ENCODE data around the gene IRF4.

Gene IRF4

DNA sequence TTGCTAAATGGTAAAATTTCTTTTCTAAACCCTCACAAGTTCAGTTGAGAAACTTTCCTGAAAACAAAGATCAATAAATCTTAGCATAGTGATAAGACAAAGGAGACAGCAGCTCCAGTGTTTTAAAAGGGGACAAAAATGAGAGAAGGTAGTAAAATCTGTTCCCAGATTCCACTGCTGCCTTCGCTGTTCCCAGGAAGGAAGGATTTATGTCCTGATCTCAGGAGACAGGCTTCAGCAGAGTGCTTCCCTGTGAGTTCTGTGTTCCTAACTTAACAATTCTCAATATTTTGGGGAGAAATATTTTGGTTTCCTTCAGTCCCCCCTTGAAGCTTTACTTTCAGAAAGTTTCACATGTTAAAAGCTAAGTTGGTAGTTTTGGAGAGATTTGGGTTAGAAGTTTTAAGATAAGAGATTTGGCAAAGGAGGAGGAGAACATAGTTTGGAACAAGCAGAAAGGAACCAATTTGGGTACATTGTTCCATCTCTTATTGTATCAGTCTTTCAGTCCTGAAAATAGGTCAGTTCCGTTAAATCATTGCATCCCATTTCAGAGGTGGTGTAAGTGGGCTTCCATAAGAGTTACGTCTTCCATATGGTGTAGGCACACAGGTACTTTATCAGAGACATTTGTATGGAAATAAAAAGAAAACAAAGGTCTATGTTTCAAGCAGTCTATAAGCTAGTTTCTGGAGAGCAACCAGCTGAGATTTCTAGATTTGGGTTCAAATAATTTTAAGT is 20.8 kb downstream of the IRF4 start:
- no peaks in the 10 kb centered on the region for H3K36me3 ChIP-seq (ENCODE audit: low read depth)
- H3K4me1 ChIP-seq (ENCODE audit: insufficient read depth, poor library complexity, severe bottlenecking) = no peaks in the 10 kb centered on the region
- H3K9me3 ChIP-seq (ENCODE audit: severe bottlenecking) = peaks cover 6% of the 10 kb centered on the region
- no peak overlapping the region for H3K27ac ChIP-seq (ENCODE audit: poor library complexity, severe bottlenecking)
- TF ChIP-seq, protein P1, sequence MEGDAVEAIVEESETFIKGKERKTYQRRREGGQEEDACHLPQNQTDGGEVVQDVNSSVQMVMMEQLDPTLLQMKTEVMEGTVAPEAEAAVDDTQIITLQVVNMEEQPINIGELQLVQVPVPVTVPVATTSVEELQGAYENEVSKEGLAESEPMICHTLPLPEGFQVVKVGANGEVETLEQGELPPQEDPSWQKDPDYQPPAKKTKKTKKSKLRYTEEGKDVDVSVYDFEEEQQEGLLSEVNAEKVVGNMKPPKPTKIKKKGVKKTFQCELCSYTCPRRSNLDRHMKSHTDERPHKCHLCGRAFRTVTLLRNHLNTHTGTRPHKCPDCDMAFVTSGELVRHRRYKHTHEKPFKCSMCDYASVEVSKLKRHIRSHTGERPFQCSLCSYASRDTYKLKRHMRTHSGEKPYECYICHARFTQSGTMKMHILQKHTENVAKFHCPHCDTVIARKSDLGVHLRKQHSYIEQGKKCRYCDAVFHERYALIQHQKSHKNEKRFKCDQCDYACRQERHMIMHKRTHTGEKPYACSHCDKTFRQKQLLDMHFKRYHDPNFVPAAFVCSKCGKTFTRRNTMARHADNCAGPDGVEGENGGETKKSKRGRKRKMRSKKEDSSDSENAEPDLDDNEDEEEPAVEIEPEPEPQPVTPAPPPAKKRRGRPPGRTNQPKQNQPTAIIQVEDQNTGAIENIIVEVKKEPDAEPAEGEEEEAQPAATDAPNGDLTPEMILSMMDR (IDR thresholded peaks at IDR 0.05; ENCODE audit: poor library complexity, severe bottlenecking) = no peak
- H3K4me3 ChIP-seq (ENCODE audit: severe bottlenecking) = no peak overlapping the region
- peaks cover 58% of the 10 kb centered on the region for H3K27me3 ChIP-seq (ENCODE audit: insufficient read depth, poor library complexity, severe bottlenecking)
- DNase-seq (ENCODE audit: low spot score) = no peak
- ATAC-seq (ENCODE audit: low read depth) = no peak

DNA sequence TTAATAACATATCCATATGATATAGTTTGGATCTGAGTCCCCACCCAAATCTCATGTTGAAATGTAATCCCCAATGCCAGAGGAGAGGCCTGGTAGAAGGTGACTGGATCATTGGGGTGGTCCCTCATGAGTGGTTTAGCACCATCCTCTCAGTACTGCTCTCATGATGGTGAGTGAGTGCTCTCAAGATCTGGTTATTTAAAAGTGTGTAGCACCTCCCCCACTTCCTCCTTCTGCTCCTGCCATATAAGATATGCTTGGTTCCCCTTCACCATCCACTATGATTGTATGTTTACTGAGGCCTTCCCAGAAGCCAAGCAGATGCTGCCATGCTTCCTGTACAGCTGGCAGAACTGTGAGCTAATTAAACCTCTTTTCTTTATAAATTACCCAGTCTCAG is 22.9 kb downstream of the IRF4 start:
- Histone ChIP-seq H3K36me3 (ENCODE audit: low read depth) (no peaks in the 10 kb centered on the region), H3K4me3 (ENCODE audit: severe bottlenecking) (no peak overlapping the region), H3K27me3 (ENCODE audit: insufficient read depth, poor library complexity, severe bottlenecking) (peaks cover 48% of the 10 kb centered on the region), H3K27ac (ENCODE audit: poor library complexity, severe bottlenecking) (no peak overlapping the region), H3K4me1 (ENCODE audit: insufficient read depth, poor library complexity, severe bottlenecking) (no peaks in the 10 kb centered on the region), H3K9me3 (ENCODE audit: severe bottlenecking) (peaks cover 6% of the 10 kb centered on the region)
- DNase-seq (ENCODE audit: low spot score) (no peak), ATAC-seq (ENCODE audit: low read depth) (no peak)
- TF ChIP-seq, protein P1 (IDR thresholded peaks at IDR 0.05; ENCODE audit: poor library complexity, severe bottlenecking) = no peak

DNA sequence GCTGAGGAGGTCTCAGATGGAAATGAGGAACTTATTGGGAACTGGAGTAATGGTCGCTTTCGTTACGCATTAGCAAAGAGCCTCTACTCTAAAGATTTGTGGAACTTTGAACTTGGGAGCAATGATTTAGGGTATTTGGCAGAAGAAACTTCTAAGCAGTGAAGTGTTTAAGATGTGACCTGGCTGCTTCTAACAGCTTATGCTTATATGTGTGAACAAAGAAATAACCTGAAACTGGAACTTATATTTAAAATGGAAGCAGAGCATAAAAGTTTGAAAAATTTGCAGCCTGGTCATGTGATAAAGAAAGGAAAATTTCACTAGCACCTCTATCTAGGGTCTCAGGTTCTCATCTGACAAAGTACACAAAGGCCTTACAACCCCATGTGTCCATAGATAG is 23.5 kb downstream of the IRF4 start:
- TF ChIP-seq, protein P1 (IDR thresholded peaks at IDR 0.05; ENCODE audit: poor library complexity, severe bottlenecking) = no peak
- Histone ChIP-seq H3K4me3 (ENCODE audit: severe bottlenecking) (no peak overlapping the region), H3K36me3 (ENCODE audit: low read depth) (no peaks in the 10 kb centered on the region), H3K27me3 (ENCODE audit: insufficient read depth, poor library complexity, severe bottlenecking) (peaks cover 44% of the 10 kb centered on the region), H3K4me1 (ENCODE audit: insufficient read depth, poor library complexity, severe bottlenecking) (no peaks in the 10 kb centered on the region), H3K9me3 (ENCODE audit: severe bottlenecking) (peaks cover 6% of the 10 kb centered on the region), H3K27ac (ENCODE audit: poor library complexity, severe bottlenecking) (no peak overlapping the region)
- ATAC-seq (ENCODE audit: low read depth) (no peak), DNase-seq (ENCODE audit: low spot score) (no peak)

DNA sequence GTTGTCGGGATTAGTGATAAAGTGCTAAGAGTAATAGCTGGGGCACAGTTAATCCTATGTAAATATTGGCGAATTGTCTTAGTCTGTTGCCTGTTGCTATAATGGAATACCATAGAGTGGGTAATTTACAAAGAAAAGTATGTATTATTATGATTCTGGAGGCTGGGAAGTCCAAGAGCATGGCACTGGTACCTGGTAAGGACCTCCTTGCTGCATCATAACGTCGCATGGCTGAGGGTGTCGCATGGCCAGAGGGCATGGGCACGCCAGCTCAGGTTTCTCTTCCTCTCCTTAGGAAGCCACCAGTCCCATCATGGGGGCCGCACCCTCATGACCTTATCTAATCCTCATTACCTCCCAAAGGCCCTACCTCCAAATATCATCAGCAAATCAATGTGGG is 29.7 kb downstream of the IRF4 start:
- ATAC-seq (ENCODE audit: low read depth) (peak; percentile 26; the same call in 1 of the 3 replicates), DNase-seq (ENCODE audit: low spot score) (no peak)
- Histone ChIP-seq H3K4me3 (ENCODE audit: severe bottlenecking) (no peak overlapping the region), H3K36me3 (ENCODE audit: low read depth) (no peaks in the 10 kb centered on the region), H3K9me3 (ENCODE audit: severe bottlenecking) (no peaks in the 10 kb centered on the region), H3K27ac (ENCODE audit: poor library complexity, severe bottlenecking) (no peak overlapping the region), H3K4me1 (ENCODE audit: insufficient read depth, poor library complexity, severe bottlenecking) (peaks cover 10% of the 10 kb centered on the region), H3K27me3 (ENCODE audit: insufficient read depth, poor library complexity, severe bottlenecking) (no peaks in the 10 kb centered on the region)
- TF ChIP-seq, protein P1 (IDR thresholded peaks at IDR 0.05; ENCODE audit: poor library complexity, severe bottlenecking) = no peak

DNA sequence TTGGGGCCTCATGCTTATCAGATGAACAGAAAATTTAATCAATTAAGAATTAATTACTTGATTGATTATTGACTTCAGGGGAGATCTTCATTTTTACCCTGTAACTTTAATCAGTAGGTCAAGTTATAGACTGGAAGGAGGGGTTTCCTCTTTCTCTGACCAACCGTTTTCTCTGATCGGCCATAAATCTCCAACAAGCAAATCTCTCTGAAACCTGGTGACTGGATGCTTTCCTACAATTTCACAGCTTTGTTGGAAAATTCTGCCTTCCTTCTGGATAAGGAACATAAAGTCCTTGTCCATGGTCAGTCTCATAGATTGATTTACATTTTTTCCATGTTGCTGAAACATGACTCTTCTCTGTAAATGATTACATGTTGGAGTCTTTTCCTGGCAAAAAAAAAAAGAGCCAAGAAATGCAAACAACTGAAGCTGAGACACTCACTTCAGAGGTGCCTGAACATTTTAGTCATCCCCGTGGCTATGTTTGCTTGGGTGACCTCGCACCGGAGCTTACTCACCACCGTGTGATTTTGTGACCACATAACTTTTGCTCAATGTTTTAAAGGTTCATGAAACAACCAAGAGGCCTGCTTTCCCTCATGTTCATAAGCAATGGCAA is 31.0 kb downstream of the IRF4 start:
- Histone ChIP-seq H3K4me1 (ENCODE audit: insufficient read depth, poor library complexity, severe bottlenecking) (peaks cover 10% of the 10 kb centered on the region), H3K9me3 (ENCODE audit: severe bottlenecking) (no peaks in the 10 kb centered on the region), H3K27me3 (ENCODE audit: insufficient read depth, poor library complexity, severe bottlenecking) (no peaks in the 10 kb centered on the region), H3K4me3 (ENCODE audit: severe bottlenecking) (no peak overlapping the region), H3K36me3 (ENCODE audit: low read depth) (no peaks in the 10 kb centered on the region), H3K27ac (ENCODE audit: poor library complexity, severe bottlenecking) (peak overlapping the region; percentile 27)
- ATAC-seq (ENCODE audit: low read depth) = peak; percentile 97
- TF ChIP-seq, protein P1 (IDR thresholded peaks at IDR 0.05; ENCODE audit: poor library complexity, severe bottlenecking) = no peak
- DNase-seq (ENCODE audit: low spot score) = no peak

All from RWPE2 (cell line).